Activated CD4-positive, CD25-positive, alpha-beta regulatory T cell (primary cell): Measurements from ENCODE around the gene PGAM2.

ENCODE experiments used
- DNase-seq, 4 experiments: peaks; one replicate each; lab custom pipeline; 2025; lab: John Stamatoyannopoulos, UW

PGAM2 gene

GRCh38 chr7:44065431-44066110 is at the start of gene PGAM2:
PGAM2 (minus strand) TSS chr7:44065567; CDS start chr7:44065529, 38 bp downstream.
- DNase-seq: no peak

GRCh38 chr7:44114586-44115310 is 49.4 kb upstream of the PGAM2 start:
- no peak for DNase-seq

GRCh38 chr7:44113764-44114354 is 48.5 kb upstream of the PGAM2 start:
- DNase-seq: no peak

- no peak for DNase-seq
Measured at GRCh38 chr7:44112997-44113763, 47.8 kb upstream of the PGAM2 start.

GRCh38 chr7:44112231-44112996 is 47.0 kb upstream of the PGAM2 start:
- DNase-seq: no peak

GRCh38 chr7:44111761-44112160 is 46.4 kb upstream of the PGAM2 start:
- DNase-seq: no peak

GRCh38 chr7:44110719-44111635 is 45.6 kb upstream of the PGAM2 start:
- no peak for DNase-seq

- DNase-seq: no peak
Measured at GRCh38 chr7:44109991-44110390, 44.6 kb upstream of the PGAM2 start.

- no peak for DNase-seq
Measured at GRCh38 chr7:44108768-44109750, 43.7 kb upstream of the PGAM2 start.

GRCh38 chr7:44107961-44108767 is 42.8 kb upstream of the PGAM2 start:
- no peak for DNase-seq

GRCh38 chr7:44107116-44107960 is 42.0 kb upstream of the PGAM2 start:
- DNase-seq: no peak

GRCh38 chr7:44106311-44107065 is 41.1 kb upstream of the PGAM2 start:
- DNase-seq: no peak

GRCh38 chr7:44105832-44106231 is 40.5 kb upstream of the PGAM2 start:
- DNase-seq: no peak

- no peak for DNase-seq
Measured at GRCh38 chr7:44104860-44105771, 39.7 kb upstream of the PGAM2 start.

- no peak for DNase-seq
Measured at GRCh38 chr7:44103923-44104859, 38.8 kb upstream of the PGAM2 start, which contains the start of gene AEBP1. AEBP1 (plus strand) TSS chr7:44104345; CDS start chr7:44104666, 321 bp downstream.
